ENCODE data around the gene GPR27.

The GPR27 gene

GRCh38 chr3:71785532-71786216, 32.0 kb downstream of the GPR27 start:
- DNase-seq (ENCODE audit: low spot score): no peak

- DNase-seq (ENCODE audit: low spot score): no peak
These were observed 32.5 kb downstream of the GPR27 start for GRCh38 chr3:71786217-71786549.

DNA sequence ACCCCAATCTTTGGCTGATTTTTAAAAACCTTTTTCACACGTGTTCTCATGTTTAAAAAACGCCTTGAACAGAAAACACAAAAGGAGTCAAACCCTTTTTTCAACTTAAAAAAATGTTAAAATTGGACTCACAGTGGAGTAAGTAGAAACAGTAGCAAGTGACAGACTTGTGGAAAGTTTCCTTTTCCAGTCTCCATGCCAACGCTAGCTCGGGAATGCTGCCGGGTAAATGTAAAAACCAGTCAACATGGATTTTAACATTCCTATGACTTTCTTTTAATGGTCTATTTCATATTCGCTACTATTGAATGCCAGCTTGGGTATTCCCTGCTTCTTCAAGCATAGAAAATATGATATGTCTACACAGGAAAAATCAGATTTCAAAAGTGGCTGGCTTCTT, 32.9 kb downstream of the GPR27 start:
- DNase-seq (ENCODE audit: low spot score): no peak

- no peak for DNase-seq (ENCODE audit: low spot score)
These were observed 34.3 kb downstream of the GPR27 start for GRCh38 chr3:71787851-71788405.

DNA sequence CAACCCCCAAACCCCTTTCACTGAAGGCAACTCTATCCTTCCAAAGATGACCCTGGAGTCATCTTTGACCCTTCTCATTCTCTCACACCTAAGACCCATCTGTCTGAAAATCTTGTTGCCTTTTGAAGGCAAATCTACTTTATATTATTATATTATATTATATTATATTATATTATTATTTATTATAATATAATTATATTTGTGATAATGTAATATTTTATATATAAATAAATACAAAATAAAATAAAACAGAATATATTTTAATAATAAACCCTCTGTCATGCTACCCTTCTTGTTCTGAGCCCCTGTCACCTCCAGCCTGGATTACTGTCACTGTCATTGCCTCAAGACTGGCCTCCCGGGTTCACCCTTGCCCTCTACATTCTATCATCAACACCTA, 36.3 kb downstream of the GPR27 start:
- DNase-seq (ENCODE audit: low spot score): no peak

DNA sequence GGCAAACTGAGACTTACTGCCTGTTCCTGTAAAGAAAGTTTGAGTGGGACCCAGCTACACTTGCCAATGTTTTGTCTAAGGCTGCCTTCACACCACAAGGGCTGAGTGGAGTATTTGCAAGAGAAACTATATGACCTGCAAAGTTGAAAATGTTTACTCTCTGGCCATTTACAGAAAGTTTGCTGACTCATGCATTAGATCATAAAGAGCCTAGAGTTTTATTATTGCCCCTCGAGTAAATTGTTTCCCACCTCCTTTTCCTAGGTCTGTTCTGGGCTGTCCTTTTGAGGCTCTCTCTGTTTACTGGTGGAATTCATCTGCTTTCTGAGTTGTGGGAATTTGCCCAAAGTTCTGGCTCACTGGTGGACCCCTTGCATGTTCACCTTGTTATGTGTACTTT, 38.0 kb downstream of the GPR27 start:
- no peak for DNase-seq (ENCODE audit: low spot score)

DNA sequence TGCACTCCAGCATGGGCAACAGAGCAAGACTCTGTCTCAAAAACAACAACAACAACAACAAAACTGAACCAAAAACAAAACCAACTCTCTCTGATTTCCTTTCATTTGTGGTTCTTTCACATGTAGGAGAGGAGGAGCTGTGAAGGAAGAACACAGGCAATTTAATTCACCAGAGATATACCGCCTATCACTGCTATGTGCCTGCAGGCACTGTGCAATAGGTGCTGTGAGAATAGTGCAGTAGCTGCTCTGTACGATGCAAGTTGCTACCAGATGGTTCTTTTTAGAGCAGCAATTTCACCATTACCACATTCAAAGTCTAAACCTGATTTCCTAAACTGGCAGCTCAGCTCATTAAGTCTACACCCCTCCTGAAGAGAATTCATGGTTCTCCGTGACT, 42.6 kb downstream of the GPR27 start:
- DNase-seq (ENCODE audit: low spot score): no peak

GRCh38 chr3:71797455-71797854, 43.8 kb downstream of the GPR27 start:
- DNase-seq (ENCODE audit: low spot score): no peak

DNA sequence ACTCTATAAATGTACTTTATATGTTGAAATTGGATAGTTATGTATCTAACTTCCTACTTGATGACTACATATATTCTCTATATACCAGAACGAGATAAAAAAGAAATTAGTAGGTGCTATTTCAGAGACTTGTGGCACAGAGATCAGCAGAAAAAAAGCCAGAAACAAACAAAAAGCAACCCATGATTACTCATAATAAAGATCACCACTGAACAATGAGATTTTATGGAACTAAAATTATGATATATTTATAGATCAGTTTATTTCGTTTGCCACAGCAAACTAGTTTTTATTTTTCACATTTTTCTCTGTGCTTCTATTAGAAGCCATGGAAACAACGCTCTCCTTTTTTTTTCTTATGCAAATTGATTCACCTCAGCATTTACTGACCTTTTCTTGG, 46.4 kb downstream of the GPR27 start:
- DNase-seq (ENCODE audit: low spot score): no peak

DNA sequence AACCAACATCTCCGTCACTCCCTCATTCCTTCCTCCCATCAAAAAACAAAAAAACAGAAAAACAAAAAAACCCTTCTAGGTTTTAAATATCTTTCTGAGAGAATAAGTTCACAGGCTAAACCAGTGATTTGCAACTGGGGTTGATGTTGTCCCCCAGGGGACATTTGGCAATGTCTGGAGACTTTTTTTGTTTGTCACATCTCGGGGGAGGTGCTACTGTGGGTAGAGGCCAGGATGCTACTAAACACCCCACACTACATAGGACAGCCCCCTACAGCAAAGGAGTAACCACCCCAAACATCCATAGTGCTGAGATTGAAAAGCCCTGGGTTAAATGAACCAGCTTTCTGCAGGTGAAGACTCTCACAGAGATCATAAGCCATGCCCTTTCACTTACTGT, 48.3 kb downstream of the GPR27 start:
- no peak for DNase-seq (ENCODE audit: low spot score)

- no peak for DNase-seq (ENCODE audit: low spot score)
These were observed 49.6 kb downstream of the GPR27 start for GRCh38 chr3:71803248-71803647.

GRCh38 chr3:71805199-71805598, 51.5 kb downstream of the GPR27 start:
- DNase-seq (ENCODE audit: low spot score): no peak

- no peak for DNase-seq (ENCODE audit: low spot score)
These were observed 52.0 kb downstream of the GPR27 start for GRCh38 chr3:71805691-71806090.

Data from CD4-positive, alpha-beta T cell treated with Interleukin-2 at 100 ng/mL for 4 hours (primary cell).